ENCODE measurements around the gene VMP1.

Gene VMP1

DNA sequence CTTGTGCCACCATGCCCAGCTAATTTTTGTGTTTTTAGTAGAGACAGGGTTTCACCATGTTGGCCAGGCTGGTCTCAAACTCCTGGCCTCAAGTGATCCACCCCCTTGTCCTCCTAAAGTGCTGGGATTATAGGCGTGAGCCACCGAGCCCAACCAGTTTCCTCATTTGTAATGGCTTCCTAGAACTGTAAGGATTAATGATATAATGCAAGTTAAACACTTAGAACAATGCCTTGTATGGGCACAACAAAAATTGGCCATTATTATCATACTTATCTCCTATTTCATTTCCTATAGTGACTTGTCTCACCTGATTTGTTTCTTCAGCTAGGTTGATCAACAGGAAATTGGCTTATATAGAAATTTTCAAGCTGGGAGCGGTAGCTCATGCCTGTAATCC, 171.2 kb downstream of the VMP1 start:
- Histone ChIP-seq H3F3A (ENCODE audit: insufficient read depth) (no peaks in the 10 kb centered on the region), H4K20me1 (ENCODE audit: low read depth, low read length) (no peaks in the 10 kb centered on the region), H3K27me3 (ENCODE audit: low read length) (no peaks in the 10 kb centered on the region), H3K4me2 (ENCODE audit: low read depth, low read length, poor library complexity, severe bottlenecking) (no peak overlapping the region), H3K27ac (ENCODE audit: low read depth, low read length) (no peak overlapping the region), H3K36me3 (ENCODE audit: low read length) (0 out of 2 replicates have a peak, but pooled peaks cover 2% of the 10 kb centered on the region), H2AFZ (ENCODE audit: low read depth, low read length, severe bottlenecking) (no peak overlapping the region), H3K4me3 (ENCODE audit: insufficient read depth, low read length, poor library complexity, severe bottlenecking) (no peak overlapping the region), H3K9me3 (ENCODE audit: insufficient read depth, low read length) (no peaks in the 10 kb centered on the region), H3K9ac (ENCODE audit: low read length) (no peak overlapping the region), H3K9me2 (replicated peaks; ENCODE audit: insufficient read depth, low read length) (no peaks in the 10 kb centered on the region), H3K79me2 (ENCODE audit: insufficient read depth, low read length) (no peaks in the 10 kb centered on the region)
- TF ChIP-seq EZH2phosphoT487 (conservative IDR thresholded peaks at IDR 0.05; ENCODE audit: low read length), result no peak
- TF ChIP-seq, protein P1, sequence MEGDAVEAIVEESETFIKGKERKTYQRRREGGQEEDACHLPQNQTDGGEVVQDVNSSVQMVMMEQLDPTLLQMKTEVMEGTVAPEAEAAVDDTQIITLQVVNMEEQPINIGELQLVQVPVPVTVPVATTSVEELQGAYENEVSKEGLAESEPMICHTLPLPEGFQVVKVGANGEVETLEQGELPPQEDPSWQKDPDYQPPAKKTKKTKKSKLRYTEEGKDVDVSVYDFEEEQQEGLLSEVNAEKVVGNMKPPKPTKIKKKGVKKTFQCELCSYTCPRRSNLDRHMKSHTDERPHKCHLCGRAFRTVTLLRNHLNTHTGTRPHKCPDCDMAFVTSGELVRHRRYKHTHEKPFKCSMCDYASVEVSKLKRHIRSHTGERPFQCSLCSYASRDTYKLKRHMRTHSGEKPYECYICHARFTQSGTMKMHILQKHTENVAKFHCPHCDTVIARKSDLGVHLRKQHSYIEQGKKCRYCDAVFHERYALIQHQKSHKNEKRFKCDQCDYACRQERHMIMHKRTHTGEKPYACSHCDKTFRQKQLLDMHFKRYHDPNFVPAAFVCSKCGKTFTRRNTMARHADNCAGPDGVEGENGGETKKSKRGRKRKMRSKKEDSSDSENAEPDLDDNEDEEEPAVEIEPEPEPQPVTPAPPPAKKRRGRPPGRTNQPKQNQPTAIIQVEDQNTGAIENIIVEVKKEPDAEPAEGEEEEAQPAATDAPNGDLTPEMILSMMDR (IDR thresholded peaks at IDR 0.05; ENCODE audit: insufficient read depth, low read length, poor library complexity, severe bottlenecking), result no peak

- Histone ChIP-seq H3K9ac (ENCODE audit: low read length) (no peak overlapping the region), H3K36me3 (ENCODE audit: low read length) (no peaks in the 10 kb centered on the region), H3K9me2 (replicated peaks; ENCODE audit: insufficient read depth, low read length) (no peaks in the 10 kb centered on the region), H3F3A (ENCODE audit: insufficient read depth) (no peaks in the 10 kb centered on the region), H3K4me2 (ENCODE audit: low read depth, low read length, poor library complexity, severe bottlenecking) (no peak overlapping the region), H3K4me3 (ENCODE audit: insufficient read depth, low read length, poor library complexity, severe bottlenecking) (no peak overlapping the region), H3K9me3 (ENCODE audit: insufficient read depth, low read length) (no peaks in the 10 kb centered on the region), H2AFZ (ENCODE audit: low read depth, low read length, severe bottlenecking) (no peak overlapping the region), H3K79me2 (ENCODE audit: insufficient read depth, low read length) (no peaks in the 10 kb centered on the region), H3K27me3 (ENCODE audit: low read length) (no peaks in the 10 kb centered on the region), H3K27ac (ENCODE audit: low read depth, low read length) (no peak overlapping the region), H4K20me1 (ENCODE audit: low read depth, low read length) (no peaks in the 10 kb centered on the region)
- TF ChIP-seq EZH2phosphoT487 (conservative IDR thresholded peaks at IDR 0.05; ENCODE audit: low read length), result no peak
- TF ChIP-seq, protein P1 (IDR thresholded peaks at IDR 0.05; ENCODE audit: insufficient read depth, low read length, poor library complexity, severe bottlenecking), result no peak
Observed at GRCh38 chr17:59884861-59885260, 177.4 kb downstream of the VMP1 start.

GRCh38 chr17:59888145-59888750, 180.8 kb downstream of the VMP1 start:
- no peaks in the 10 kb centered on the region for H3K9me3 ChIP-seq (ENCODE audit: insufficient read depth, low read length)
- no peak overlapping the region for H3K9ac ChIP-seq (ENCODE audit: low read length)
- H2AFZ ChIP-seq (ENCODE audit: low read depth, low read length, severe bottlenecking), result no peak overlapping the region
- no peaks in the 10 kb centered on the region for H3K9me2 ChIP-seq (replicated peaks; ENCODE audit: insufficient read depth, low read length)
- no peak for TF ChIP-seq EZH2phosphoT487 (conservative IDR thresholded peaks at IDR 0.05; ENCODE audit: low read length)
- TF ChIP-seq, protein P1 (IDR thresholded peaks at IDR 0.05; ENCODE audit: insufficient read depth, low read length, poor library complexity, severe bottlenecking), result no peak
- H4K20me1 ChIP-seq (ENCODE audit: low read depth, low read length), result no peaks in the 10 kb centered on the region
- H3K4me3 ChIP-seq (ENCODE audit: insufficient read depth, low read length, poor library complexity, severe bottlenecking), result no peak overlapping the region
- H3K36me3 ChIP-seq (ENCODE audit: low read length), result no peaks in the 10 kb centered on the region
- peaks cover 21% of the 10 kb centered on the region for H3K79me2 ChIP-seq (ENCODE audit: insufficient read depth, low read length)
- H3K27ac ChIP-seq (ENCODE audit: low read depth, low read length), result no peak overlapping the region
- H3K27me3 ChIP-seq (ENCODE audit: low read length), result no peaks in the 10 kb centered on the region
- H3F3A ChIP-seq (ENCODE audit: insufficient read depth), result no peaks in the 10 kb centered on the region
- no peak overlapping the region for H3K4me2 ChIP-seq (ENCODE audit: low read depth, low read length, poor library complexity, severe bottlenecking)
